Neutrophil (primary cell): ENCODE results near the gene SIGLECL1.
"Not testable (repeated sequence)": the region's sequence is repeated elsewhere in the genome, so short reads cannot be mapped to it uniquely, and the experiment has no call there.

Experiments
- H3K27ac ChIP-seq: fragments of 200-600 bp; sonication (generic); 2 replicates; pipeline ENCODE4 v1.5.1; 2016; ENCODE audit warnings: mild to moderate bottlenecking, moderate library complexity
- H3K27me3 ChIP-seq: fragments of 200-600 bp; sonication (generic); 2 replicates; pipeline ENCODE4 v1.6.0; 2016; ENCODE audit warnings: mild to moderate bottlenecking
- H3K36me3 ChIP-seq: fragments of 200-600 bp; sonication (generic); 2 replicates; pipeline ENCODE4 v1.5.1; 2017
- H3K4me1 ChIP-seq, 2 experiments: fragments of 200-600 bp in 1 of 2; sonication (generic) in 1 of 2; 1 replicate in 1 of 2; 2 replicates in 1 of 2; pipeline versions ENCODE4 v1.5.1 to v1.6.1; 2013 to 2016; ENCODE audit warnings: low read depth in 1 of 2, low read length in 1 of 2, mild to moderate bottlenecking in 1 of 2, moderate library complexity in 1 of 2; ENCODE audit not compliant: control insufficient read depth in 1 of 2, insufficient read depth in 1 of 2
- H3K4me3 ChIP-seq, 2 experiments: fragments of 200-600 bp in 1 of 2; sonication (generic) in 1 of 2; 1 replicate in 1 of 2; 2 replicates in 1 of 2; pipeline ENCODE4 v1.5.1; 2013 to 2016; ENCODE audit warnings: low read depth in 1 of 2, low read length in 1 of 2, mild to moderate bottlenecking in 1 of 2, moderate library complexity in 1 of 2
- H3K9me3 ChIP-seq: fragments of 200-600 bp; sonication (generic); 2 replicates; pipeline ENCODE4 v1.5.1; 2016
- CTCF ChIP-seq: fragments of 200-600 bp; sonication (generic); IDR thresholded peaks from 2 replicates; pipeline ENCODE4 v1.5.1; 2016; ENCODE audit warnings: antibody characterized with exemption

Gene SIGLECL1

GRCh38 chr19:51210191-51210784 is 40.6 kb upstream of the SIGLECL1 start:
- peak overlapping the region; percentile 76 for H3K27ac ChIP-seq
- no peak for TF ChIP-seq CTCF
- H3K36me3 ChIP-seq: peaks cover 4% of the 10 kb centered on the region
- H3K4me1 ChIP-seq: peaks cover 38 to 44% of the 10 kb centered on the region in 2 experiments
- peak overlapping the region; percentile 52 to 55 for H3K4me3 ChIP-seq
- no peaks in the 10 kb centered on the region for H3K27me3 ChIP-seq
- H3K9me3 ChIP-seq: no peaks in the 10 kb centered on the region

- Histone ChIP-seq H3K27ac (peak overlapping the region; percentile 76), H3K4me3 (peak overlapping the region; percentile 52 to 55), H3K4me1 (peaks cover 38 to 44% of the 10 kb centered on the region in 2 experiments)
- not testable (repeated sequence) for H3K9me3 ChIP-seq, H3K27me3 ChIP-seq, H3K36me3 ChIP-seq
These were observed 40.0 kb upstream of the SIGLECL1 start for GRCh38 chr19:51210874-51211361.

- Histone ChIP-seq H3K4me3 (no peak overlapping the region), H3K27me3 (no peaks in the 10 kb centered on the region), H3K27ac (peak overlapping the region; percentile 76), H3K9me3 (no peaks in the 10 kb centered on the region), H3K36me3 (peaks cover 13% of the 10 kb centered on the region), H3K4me1 (peaks cover 38 to 44% of the 10 kb centered on the region in 2 experiments)
- no peak for TF ChIP-seq CTCF
These were observed 39.0 kb upstream of the SIGLECL1 start for GRCh38 chr19:51211833-51212232.

GRCh38 chr19:51219307-51219706 is 31.6 kb upstream of the SIGLECL1 start:
- Histone ChIP-seq H3K9me3 (no peaks in the 10 kb centered on the region), H3K4me3 (no peak overlapping the region), H3K36me3 (peaks cover 13% of the 10 kb centered on the region), H3K4me1 (peaks cover 3 to 4% of the 10 kb centered on the region in 2 experiments), H3K27ac (no peak overlapping the region), H3K27me3 (no peaks in the 10 kb centered on the region)
- no peak for TF ChIP-seq CTCF

- Histone ChIP-seq H3K27ac (no peak overlapping the region), H3K36me3 (peaks cover 12% of the 10 kb centered on the region), H3K27me3 (no peaks in the 10 kb centered on the region), H3K4me3 (no peak overlapping the region), H3K9me3 (no peaks in the 10 kb centered on the region), H3K4me1 (peaks cover 9 to 10% of the 10 kb centered on the region in 2 experiments)
- no peak for TF ChIP-seq CTCF
These were observed 30.9 kb upstream of the SIGLECL1 start for GRCh38 chr19:51219971-51220370.

- H3K27ac ChIP-seq: no peak overlapping the region
- H3K27me3 ChIP-seq: no peaks in the 10 kb centered on the region
- H3K4me3 ChIP-seq: no peak overlapping the region
- H3K9me3 ChIP-seq: no peaks in the 10 kb centered on the region
- peaks cover 3% of the 10 kb centered on the region for H3K36me3 ChIP-seq
- peaks cover 20 to 21% of the 10 kb centered on the region in 2 experiments for H3K4me1 ChIP-seq
- no peak for TF ChIP-seq CTCF
These were observed 29.9 kb upstream of the SIGLECL1 start for GRCh38 chr19:51220996-51221395.
